Trophoblast cell (in vitro differentiated cells and primary cell): ENCODE results near the gene CRIM1.

ENCODE experiments used
- DNase-seq, 2 donors: peaks; one replicate each; pipeline ENCODE4 v3.0.0-alpha.2; 2016
- H2AFZ ChIP-seq: 2 replicates; pipeline ENCODE4 v1.6.1; 2013; ENCODE audit warnings: low read length, moderate library complexity, mild to moderate bottlenecking; ENCODE audit not compliant: insufficient read depth, poor library complexity
- H2AK5ac ChIP-seq: 2 replicates; pipeline ENCODE4 v1.6.1; 2013; ENCODE audit warnings: mild to moderate bottlenecking, low read length
- H2BK120ac ChIP-seq: 2 replicates; pipeline ENCODE4 v1.6.1; 2013; ENCODE audit warnings: low read length, mild to moderate bottlenecking, moderate library complexity; ENCODE audit not compliant: insufficient read depth, poor library complexity
- H2BK12ac ChIP-seq: 2 replicates; pipeline ENCODE4 v1.6.1; 2013; ENCODE audit warnings: mild to moderate bottlenecking, low read length, moderate library complexity
- H2BK5ac ChIP-seq: 2 replicates; pipeline ENCODE4 v1.6.1; 2013; ENCODE audit warnings: low read length, low read depth, moderate library complexity, mild to moderate bottlenecking; ENCODE audit not compliant: poor library complexity
- H3K14ac ChIP-seq: 2 replicates; pipeline ENCODE4 v1.6.1; 2013; ENCODE audit warnings: mild to moderate bottlenecking, low read length
- H3K18ac ChIP-seq: 2 replicates; pipeline ENCODE4 v1.6.1; 2013; ENCODE audit warnings: mild to moderate bottlenecking, low read length
- H3K23ac ChIP-seq: 2 replicates; pipeline ENCODE4 v1.6.1; 2013; ENCODE audit warnings: low read length
- H3K27ac ChIP-seq: 2 replicates; pipeline ENCODE4 v1.5.1; 2013; ENCODE audit warnings: low read depth, mild to moderate bottlenecking, inconsistent platforms, low read length, moderate library complexity
- H3K27me3 ChIP-seq: 2 replicates; pipeline ENCODE4 v1.6.1; 2013; ENCODE audit warnings: inconsistent platforms, mild to moderate bottlenecking, low read length, moderate library complexity; ENCODE audit not compliant: insufficient read depth
- H3K36me3 ChIP-seq, 2 experiments: 1 replicate in 1 of 2; 2 replicates in 1 of 2; pipeline ENCODE4 v1.6.1; 2013; ENCODE audit warnings: low read length in 2 of 2, mild to moderate bottlenecking in 2 of 2, moderate library complexity in 1 of 2; ENCODE audit not compliant: insufficient read depth in 2 of 2, control insufficient read depth in 1 of 2
- H3K4ac ChIP-seq: 2 replicates; pipeline ENCODE4 v1.6.1; 2013; ENCODE audit warnings: low read depth, mild to moderate bottlenecking, low read length, moderate library complexity
- H3K4me1 ChIP-seq, 2 experiments: 1 replicate in 1 of 2; 2 replicates in 1 of 2; pipeline ENCODE4 v1.6.1; 2013; ENCODE audit warnings: low read length in 2 of 2, mild to moderate bottlenecking in 2 of 2, moderate library complexity in 1 of 2; ENCODE audit not compliant: insufficient read depth in 2 of 2, control insufficient read depth in 1 of 2
- H3K4me2 ChIP-seq: 2 replicates; pipeline ENCODE4 v1.6.1; 2013; ENCODE audit warnings: inconsistent platforms, mild to moderate bottlenecking, low read length, moderate library complexity
- H3K4me3 ChIP-seq: 2 replicates; pipeline ENCODE4 v1.5.1; 2013; ENCODE audit warnings: mild to moderate bottlenecking, low read depth, low read length, inconsistent platforms
- H3K79me1 ChIP-seq: one replicate; pipeline ENCODE4 v1.6.1; 2013; ENCODE audit warnings: low read length
- H3K79me2 ChIP-seq: 2 replicates; pipeline ENCODE4 v1.6.1; 2013; ENCODE audit warnings: low read length, mild to moderate bottlenecking; ENCODE audit not compliant: control insufficient read depth, insufficient read depth, poor library complexity
- H3K9ac ChIP-seq: 2 replicates; pipeline ENCODE4 v1.6.1; 2013; ENCODE audit warnings: mild to moderate bottlenecking, low read length
- H3K9me3 ChIP-seq: 2 replicates; pipeline ENCODE4 v1.6.1; 2013; ENCODE audit warnings: low read depth, mild to moderate bottlenecking, control low read depth, inconsistent platforms, low read length; ENCODE audit not compliant: insufficient read depth
- H4K12ac ChIP-seq: 2 replicates; pipeline ENCODE4 v1.6.1; 2013; ENCODE audit warnings: low read depth, mild to moderate bottlenecking, low read length, moderate library complexity
- H4K8ac ChIP-seq: 2 replicates; pipeline ENCODE4 v1.6.1; 2013; ENCODE audit warnings: low read depth, mild to moderate bottlenecking, low read length, moderate library complexity
- H4K91ac ChIP-seq: one replicate; pipeline ENCODE4 v1.6.1; 2013; ENCODE audit warnings: low read depth, mild to moderate bottlenecking, low read length, moderate library complexity
- WGBS: extraction: QIAGEN DNeasy Blood & Tissue Kit; methylation state at CpG from one replicate; pipeline ENCODE4 v1.1.7; 2013; ENCODE audit warnings: missing lambda C conversion rate; ENCODE audit not compliant: insufficient read length, insufficient coverage; ENCODE audit errors: extremely low coverage; 5-methylcytosine and 5-hydroxymethylcytosine counted together

The CRIM1 gene

DNA sequence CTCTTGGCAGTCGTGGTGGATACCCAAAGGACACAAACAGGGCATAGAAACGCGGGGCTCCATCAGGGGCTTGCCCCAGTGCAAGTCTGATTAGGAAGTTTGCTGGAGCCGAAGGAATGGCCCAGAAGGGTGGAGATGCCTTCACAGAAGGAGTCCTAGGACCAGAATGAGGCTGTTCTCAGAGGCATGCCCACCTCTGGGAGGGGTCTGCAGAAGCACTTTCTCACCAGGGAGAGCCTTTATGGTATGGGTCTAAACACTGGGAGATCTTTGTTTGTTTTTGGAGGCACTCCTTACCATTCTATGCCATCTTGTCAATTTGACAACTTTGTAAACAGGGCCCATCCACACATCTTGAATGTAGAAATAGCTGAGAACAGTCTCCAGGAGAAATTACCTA, 75.0 kb downstream of the CRIM1 start:
- Histone ChIP-seq H3K23ac (no peak overlapping the region), H3K27ac (no peak overlapping the region), H4K12ac (peak overlapping the region; percentile 47), H2AFZ (no peak overlapping the region), H2BK5ac (peak overlapping the region; percentile 17), H3K27me3 (no peaks in the 10 kb centered on the region), H3K14ac (no peak overlapping the region), H3K4me3 (no peak overlapping the region), H3K79me2 (peaks cover 9% of the 10 kb centered on the region), H3K4me1 (peaks cover 0 to 5% of the 10 kb centered on the region in 2 experiments), H2BK12ac (no peak overlapping the region), H4K91ac (no peak overlapping the region), H3K18ac (no peak overlapping the region), H3K36me3 (peaks cover 2 to 3% of the 10 kb centered on the region in 2 experiments), H3K4me2 (no peak overlapping the region), H3K79me1 (no peaks in the 10 kb centered on the region), H4K8ac (no peak overlapping the region), H2BK120ac (no peak overlapping the region), H3K9me3 (no peaks in the 10 kb centered on the region), H2AK5ac (no peak overlapping the region), H3K4ac (peak overlapping the region; percentile 80), H3K9ac (no peak overlapping the region)
- DNase-seq: no peak
- no CpG with 5 or more reads among the region's 4 CpGs for WGBS

DNA sequence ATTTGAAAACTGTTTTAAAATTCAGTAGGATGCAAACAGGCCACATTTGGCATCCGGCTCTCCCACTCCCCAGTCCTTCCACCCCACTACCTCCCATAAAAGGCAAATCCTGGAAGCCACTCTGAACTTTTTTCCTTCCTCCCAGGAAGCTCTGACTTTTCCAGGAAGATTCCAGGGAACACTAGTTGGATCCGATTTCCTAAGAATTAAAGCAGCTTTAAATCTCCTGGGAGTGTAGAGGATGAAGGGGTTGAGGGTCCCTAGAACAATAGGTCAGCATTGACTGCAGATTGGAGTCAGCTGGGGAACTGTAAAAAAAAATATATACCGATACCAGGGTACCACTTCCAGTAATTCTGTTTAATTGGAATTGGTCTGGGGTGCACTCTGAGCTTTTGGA, 76.9 kb downstream of the CRIM1 start:
- Histone ChIP-seq H4K91ac (no peak overlapping the region), H2AFZ (no peak overlapping the region), H3K4me1 (peaks cover 0 to 5% of the 10 kb centered on the region in 2 experiments), H3K4me2 (no peak overlapping the region), H2BK5ac (no peak overlapping the region), H3K4ac (peak overlapping the region; percentile 69), H3K18ac (no peak overlapping the region), H3K4me3 (no peak overlapping the region), H3K9ac (no peak overlapping the region), H4K8ac (no peak overlapping the region), H3K14ac (no peak overlapping the region), H3K23ac (no peak overlapping the region), H2AK5ac (no peak overlapping the region), H3K27me3 (no peaks in the 10 kb centered on the region), H3K9me3 (no peaks in the 10 kb centered on the region), H3K79me1 (no peaks in the 10 kb centered on the region), H2BK120ac (no peak overlapping the region), H2BK12ac (no peak overlapping the region), H3K36me3 (peaks cover 2 to 3% of the 10 kb centered on the region in 2 experiments), H3K79me2 (peaks cover 9% of the 10 kb centered on the region), H4K12ac (no peak overlapping the region), H3K27ac (no peak overlapping the region)
- WGBS: no CpG with 5 or more reads among the region's 3 CpGs
- DNase-seq: no peak

DNA sequence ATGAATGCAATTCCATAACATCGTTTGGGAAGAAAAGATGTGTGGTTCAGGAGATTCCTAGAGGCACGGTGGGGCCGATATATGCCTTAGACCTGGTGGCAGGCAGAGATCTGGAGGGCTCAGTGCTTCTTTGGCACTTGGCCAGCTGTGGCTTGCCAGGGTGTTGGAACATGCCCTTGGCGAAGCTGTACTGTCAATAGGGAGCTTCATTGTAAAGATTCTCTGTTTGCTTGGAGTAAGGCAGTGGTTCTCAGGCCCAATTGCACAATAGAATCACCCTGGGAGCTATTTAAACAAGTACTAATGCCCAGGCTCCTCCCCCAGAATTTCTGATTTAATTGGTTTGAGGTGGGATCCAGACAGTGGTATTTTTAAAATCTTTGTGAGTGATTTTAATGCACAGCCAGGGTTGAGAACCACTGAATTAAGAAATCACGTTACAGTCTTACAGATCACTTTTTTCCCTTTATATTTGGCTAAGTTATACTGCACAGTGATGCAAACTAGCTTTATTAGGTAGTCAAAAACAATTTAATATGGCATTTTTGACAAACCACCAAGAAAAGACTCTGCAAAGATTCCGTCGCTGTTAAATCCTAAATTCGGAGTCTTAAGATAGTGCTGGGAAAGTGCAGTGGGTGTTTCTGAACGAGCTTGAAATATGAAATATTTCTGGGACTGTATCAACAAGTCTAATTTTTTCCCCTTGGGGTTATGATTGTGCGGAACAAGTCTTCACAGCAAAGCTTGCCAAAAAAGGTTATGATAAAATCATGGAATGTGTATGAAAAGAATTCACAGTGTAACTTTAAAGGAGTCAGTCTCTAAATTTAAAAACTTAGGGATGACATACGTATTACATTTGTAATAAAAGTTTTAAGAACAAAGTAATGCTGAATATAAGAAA, 78.0 kb downstream of the CRIM1 start:
- peak overlapping the region; percentile 78 for H3K18ac ChIP-seq
- no peak overlapping the region for H3K23ac ChIP-seq
- no peak overlapping the region for H3K9ac ChIP-seq
- peak overlapping the region; percentile 79 for H3K4ac ChIP-seq
- no peak for DNase-seq
- peak overlapping the region; percentile 33 for H2BK120ac ChIP-seq
- WGBS: no CpG with 5 or more reads among the region's 11 CpGs
- no peak overlapping the region for H3K4me3 ChIP-seq
- peak overlapping the region; percentile 38 for H4K8ac ChIP-seq
- H3K9me3 ChIP-seq: no peaks in the 10 kb centered on the region
- peak overlapping the region; percentile 13 for H2BK5ac ChIP-seq
- peaks cover 4 to 5% of the 10 kb centered on the region in 2 experiments for H3K36me3 ChIP-seq
- no peak overlapping the region for H3K27ac ChIP-seq
- H3K4me2 ChIP-seq: no peak overlapping the region
- H3K79me2 ChIP-seq: peaks cover 9% of the 10 kb centered on the region
- no peak overlapping the region for H4K12ac ChIP-seq
- H3K4me1 ChIP-seq: peaks cover 0 to 5% of the 10 kb centered on the region in 2 experiments
- peak overlapping the region; percentile 63 for H2AFZ ChIP-seq
- H2AK5ac ChIP-seq: no peak overlapping the region
- H3K27me3 ChIP-seq: no peaks in the 10 kb centered on the region
- H4K91ac ChIP-seq: no peak overlapping the region
- H3K79me1 ChIP-seq: no peaks in the 10 kb centered on the region
- H3K14ac ChIP-seq: no peak overlapping the region
- no peak overlapping the region for H2BK12ac ChIP-seq

DNA sequence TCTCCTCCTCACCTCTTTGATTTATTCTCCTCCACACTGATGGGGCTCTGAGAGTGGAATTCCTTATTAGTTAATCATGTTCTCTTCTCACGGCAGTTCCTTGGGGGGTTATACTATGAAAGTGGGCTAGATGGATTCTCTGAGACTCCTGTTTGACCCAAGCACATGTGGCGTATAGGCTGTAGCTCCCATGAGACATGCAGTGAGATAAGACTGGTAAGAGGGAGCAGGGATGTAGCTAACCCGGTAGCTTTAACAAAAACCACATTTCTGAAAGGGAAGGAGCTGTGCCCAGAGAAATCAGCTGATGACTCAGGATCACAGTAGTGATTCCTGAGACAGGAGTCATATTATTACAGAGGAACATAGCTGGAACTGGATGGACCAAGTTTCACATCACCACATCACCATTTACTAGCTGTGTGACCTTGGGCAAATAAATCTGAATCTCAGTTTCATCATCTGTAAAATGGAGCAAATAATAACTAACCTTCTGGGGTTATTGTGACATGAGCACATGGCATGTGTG, 82.9 kb downstream of the CRIM1 start:
- WGBS: no CpG with 5 or more reads among the region's 3 CpGs

More for the DNA sequence above, 82.9 kb downstream of the CRIM1 start:
- H4K8ac ChIP-seq: no peak overlapping the region
- peaks cover 3% of the 10 kb centered on the region for H3K9me3 ChIP-seq
- no peak overlapping the region for H2BK120ac ChIP-seq
- no peak overlapping the region for H2AK5ac ChIP-seq
- H3K4ac ChIP-seq: no peak overlapping the region
- H3K4me2 ChIP-seq: no peak overlapping the region
- H3K9ac ChIP-seq: no peak overlapping the region
- peaks cover 2% of the 10 kb centered on the region for H3K79me2 ChIP-seq
- H3K36me3 ChIP-seq: peaks cover 9 to 18% of the 10 kb centered on the region in 2 experiments
- H3K79me1 ChIP-seq: no peaks in the 10 kb centered on the region
- no peak overlapping the region for H3K18ac ChIP-seq
- no peak overlapping the region for H3K4me3 ChIP-seq
- no peaks in the 10 kb centered on the region for H3K4me1 ChIP-seq
- no peak overlapping the region for H2BK5ac ChIP-seq
- no peak overlapping the region for H2BK12ac ChIP-seq
- no peak overlapping the region for H3K27ac ChIP-seq
- H2AFZ ChIP-seq: no peak overlapping the region
- H3K14ac ChIP-seq: no peak overlapping the region
- H3K27me3 ChIP-seq: no peaks in the 10 kb centered on the region
- DNase-seq: peak; percentile 53 to 54
- no peak overlapping the region for H4K91ac ChIP-seq
- H3K23ac ChIP-seq: no peak overlapping the region
- no peak overlapping the region for H4K12ac ChIP-seq
